Measurements from ENCODE around the gene KCNA3.

Gene KCNA3

DNA sequence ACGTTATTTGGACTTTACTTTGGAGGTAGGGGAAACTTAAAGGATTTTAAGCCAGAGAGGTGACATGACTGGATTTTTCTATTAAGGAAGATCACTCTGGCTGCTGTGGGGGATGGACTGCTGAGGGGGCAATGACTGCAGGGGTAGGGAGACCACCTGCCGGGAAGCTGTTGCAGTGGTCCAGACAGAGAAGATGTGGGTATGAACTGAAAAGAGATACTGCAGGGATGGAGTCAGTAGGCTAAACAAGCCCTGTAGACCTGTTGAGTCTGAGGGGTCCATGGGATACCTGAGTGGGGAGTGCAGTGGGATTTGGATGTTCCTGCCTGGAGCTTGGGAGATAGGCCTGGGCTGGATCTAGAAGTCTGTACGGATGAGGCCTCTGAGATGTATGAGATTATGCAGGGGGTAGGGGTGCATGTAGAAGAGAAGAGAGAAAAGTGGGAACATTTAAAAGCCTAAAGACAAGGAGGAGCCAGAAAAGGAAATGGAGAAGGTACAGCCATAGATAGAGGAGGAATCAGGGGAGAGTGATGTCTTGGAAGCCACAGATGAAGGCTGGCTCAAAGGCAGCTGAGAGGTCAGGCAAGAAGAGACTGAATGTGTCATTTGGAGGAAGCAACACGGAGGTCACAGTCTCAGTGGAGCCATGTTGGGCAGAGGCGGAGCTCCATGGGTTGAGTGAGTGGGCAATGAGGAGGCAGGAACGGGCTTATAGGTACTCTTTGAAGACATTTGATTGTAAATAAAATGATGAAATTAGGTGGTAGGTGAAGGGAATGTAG lies 42.7 kb downstream of the KCNA3 start:
- no peak overlapping the region for H3K4me3 ChIP-seq (replicated peaks; ENCODE audit: low read depth, low read length)
- TF ChIP-seq, protein P1, sequence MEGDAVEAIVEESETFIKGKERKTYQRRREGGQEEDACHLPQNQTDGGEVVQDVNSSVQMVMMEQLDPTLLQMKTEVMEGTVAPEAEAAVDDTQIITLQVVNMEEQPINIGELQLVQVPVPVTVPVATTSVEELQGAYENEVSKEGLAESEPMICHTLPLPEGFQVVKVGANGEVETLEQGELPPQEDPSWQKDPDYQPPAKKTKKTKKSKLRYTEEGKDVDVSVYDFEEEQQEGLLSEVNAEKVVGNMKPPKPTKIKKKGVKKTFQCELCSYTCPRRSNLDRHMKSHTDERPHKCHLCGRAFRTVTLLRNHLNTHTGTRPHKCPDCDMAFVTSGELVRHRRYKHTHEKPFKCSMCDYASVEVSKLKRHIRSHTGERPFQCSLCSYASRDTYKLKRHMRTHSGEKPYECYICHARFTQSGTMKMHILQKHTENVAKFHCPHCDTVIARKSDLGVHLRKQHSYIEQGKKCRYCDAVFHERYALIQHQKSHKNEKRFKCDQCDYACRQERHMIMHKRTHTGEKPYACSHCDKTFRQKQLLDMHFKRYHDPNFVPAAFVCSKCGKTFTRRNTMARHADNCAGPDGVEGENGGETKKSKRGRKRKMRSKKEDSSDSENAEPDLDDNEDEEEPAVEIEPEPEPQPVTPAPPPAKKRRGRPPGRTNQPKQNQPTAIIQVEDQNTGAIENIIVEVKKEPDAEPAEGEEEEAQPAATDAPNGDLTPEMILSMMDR (IDR thresholded peaks at IDR 0.05; ENCODE audit: low read depth, low read length, missing control alignments): no peak
- no peak for DNase-seq (ENCODE audit: extremely low read depth, low read depth)

DNA sequence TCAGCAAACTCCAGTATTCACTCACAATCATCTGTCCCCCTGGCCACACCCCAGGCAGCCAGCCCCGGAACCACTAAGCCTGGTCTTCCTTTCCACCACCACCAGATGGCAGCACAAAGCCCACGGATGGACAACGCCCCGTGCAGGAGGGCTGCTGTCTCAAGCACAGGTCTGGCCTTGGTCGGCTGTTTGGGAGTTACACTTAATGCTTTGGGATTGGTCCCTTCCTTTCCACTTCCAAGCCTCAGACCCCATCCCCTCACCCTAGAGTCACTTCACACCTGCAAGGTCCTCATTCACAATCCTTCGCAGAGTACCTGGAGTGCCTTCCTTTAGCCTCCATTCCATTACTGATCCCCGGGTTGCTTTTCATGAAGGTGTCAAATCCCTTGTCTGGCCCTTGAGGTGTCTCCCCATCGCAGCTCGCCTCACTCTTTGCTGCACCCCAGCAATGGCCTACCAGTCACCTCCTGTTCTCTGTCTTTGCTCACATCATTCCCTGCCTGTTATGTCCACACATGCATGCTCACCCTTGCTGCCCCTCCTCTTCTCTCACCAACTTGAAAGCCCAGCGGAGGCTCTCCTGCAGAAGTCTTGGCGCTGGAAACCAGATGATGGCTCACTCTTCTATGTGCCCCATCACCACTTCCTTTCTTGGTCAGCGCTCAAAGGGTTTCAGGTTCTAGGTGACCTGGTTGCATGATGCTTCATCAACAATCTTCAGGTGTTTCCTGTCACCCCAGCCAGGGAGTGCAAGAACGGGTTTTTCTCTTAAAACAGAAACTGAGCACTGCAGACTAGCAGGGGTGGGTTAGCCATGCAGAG lies 43.7 kb downstream of the KCNA3 start:
- DNase-seq (ENCODE audit: extremely low read depth, low read depth): no peak
- TF ChIP-seq, protein P1 (IDR thresholded peaks at IDR 0.05; ENCODE audit: low read depth, low read length, missing control alignments): peak; percentile 83
- H3K4me3 ChIP-seq (replicated peaks; ENCODE audit: low read depth, low read length): no peak overlapping the region

DNA sequence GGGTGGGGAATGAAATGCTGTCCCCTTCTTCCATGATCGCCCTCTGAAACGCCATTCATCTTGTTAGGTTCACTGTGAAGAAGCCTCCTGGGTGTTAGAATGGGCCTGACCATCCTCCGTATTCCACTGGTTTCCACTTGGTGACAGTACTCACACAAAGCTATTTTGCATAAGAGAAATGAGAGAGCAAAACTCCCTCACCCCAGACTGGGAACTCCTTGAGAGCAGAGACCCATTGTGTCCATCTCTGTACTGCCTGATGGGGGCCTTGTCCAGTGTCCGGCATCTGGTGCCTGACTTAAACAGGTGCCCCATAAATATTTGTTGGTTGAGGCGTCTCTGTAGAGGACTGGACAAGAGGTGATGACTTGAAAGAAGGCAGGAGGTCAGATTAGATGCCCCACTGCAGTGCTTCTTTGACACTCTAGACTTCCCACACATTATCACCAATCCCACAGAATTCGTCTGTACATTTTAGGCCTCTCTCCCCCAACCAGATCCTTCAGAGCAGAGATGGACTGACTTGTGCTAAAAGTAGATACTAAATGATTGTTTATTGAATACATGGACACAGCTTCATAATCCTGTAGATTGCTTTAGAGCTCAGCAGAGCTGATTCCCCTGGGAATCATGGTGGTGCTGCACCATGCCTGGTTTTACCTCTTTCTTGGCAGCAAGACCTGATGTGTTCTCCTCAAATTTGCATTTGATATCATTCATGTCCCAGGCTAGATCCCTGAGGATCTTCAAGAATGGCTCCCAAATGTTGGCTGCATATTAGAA lies 46.2 kb downstream of the KCNA3 start:
- no peak for DNase-seq (ENCODE audit: extremely low read depth, low read depth)
- TF ChIP-seq, protein P1 (IDR thresholded peaks at IDR 0.05; ENCODE audit: low read depth, low read length, missing control alignments): no peak
- H3K4me3 ChIP-seq (replicated peaks; ENCODE audit: low read depth, low read length): no peak overlapping the region

DNA sequence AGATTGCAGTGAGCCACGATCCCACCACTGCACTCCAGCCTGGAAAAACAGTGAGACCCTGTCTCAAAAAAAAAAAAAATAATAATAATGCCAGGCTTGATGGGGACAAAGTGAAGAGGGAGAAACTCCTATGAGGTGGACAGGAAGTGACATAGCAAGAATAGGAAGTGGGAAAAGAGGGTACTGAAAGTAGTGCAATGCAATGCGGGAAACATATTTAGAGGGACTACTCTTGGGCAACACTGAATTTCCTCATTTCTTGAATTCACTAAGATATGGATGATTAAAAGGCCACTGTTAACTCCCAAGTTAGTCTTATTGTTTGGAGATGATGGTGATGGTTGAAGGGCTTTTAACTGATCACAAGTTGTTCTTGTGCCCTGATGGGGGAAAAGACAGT lies 47.0 kb downstream of the KCNA3 start:
- DNase-seq (ENCODE audit: extremely low read depth, low read depth): no peak
- TF ChIP-seq, protein P1 (IDR thresholded peaks at IDR 0.05; ENCODE audit: low read depth, low read length, missing control alignments): no peak
- H3K4me3 ChIP-seq (replicated peaks; ENCODE audit: low read depth, low read length): no peak overlapping the region

DNA sequence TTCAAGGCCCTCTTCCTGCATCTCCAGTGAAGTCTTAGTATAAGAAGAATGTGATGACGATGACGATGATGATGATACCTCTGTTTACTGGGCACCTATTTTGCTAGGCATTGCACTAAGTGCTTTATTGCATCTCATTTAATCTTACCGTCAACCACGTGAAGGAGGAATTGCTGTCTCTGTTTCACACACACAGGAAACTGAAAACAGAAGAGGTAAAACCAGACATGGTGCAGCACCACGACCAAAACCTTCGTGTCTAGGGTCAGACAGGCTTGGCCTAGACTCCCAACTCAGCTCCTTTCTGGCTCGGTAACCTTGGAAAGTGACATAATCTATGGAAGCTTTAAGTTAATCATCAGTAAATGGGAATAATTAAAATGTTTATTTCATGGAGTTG lies 47.9 kb downstream of the KCNA3 start:
- TF ChIP-seq, protein P1 (IDR thresholded peaks at IDR 0.05; ENCODE audit: low read depth, low read length, missing control alignments): no peak
- H3K4me3 ChIP-seq (replicated peaks; ENCODE audit: low read depth, low read length): no peak overlapping the region
- DNase-seq (ENCODE audit: extremely low read depth, low read depth): no peak
